NCI-H1436 (cell line): Measurements from ENCODE around the gene DICER1.
A peak's percentile ranks its signal among the peaks of the same experiment; 100 is the strongest.

Experiments used
- DNase-seq: peaks from one replicate; lab custom pipeline; 2025; lab: John Stamatoyannopoulos, UW

Gene DICER1

GRCh38 chr14:95087619-95088018 is 69.7 kb downstream of the DICER1 start:
- no peak for DNase-seq

GRCh38 chr14:95085321-95085720 is 72.0 kb downstream of the DICER1 start:
- DNase-seq, result no peak

DNA sequence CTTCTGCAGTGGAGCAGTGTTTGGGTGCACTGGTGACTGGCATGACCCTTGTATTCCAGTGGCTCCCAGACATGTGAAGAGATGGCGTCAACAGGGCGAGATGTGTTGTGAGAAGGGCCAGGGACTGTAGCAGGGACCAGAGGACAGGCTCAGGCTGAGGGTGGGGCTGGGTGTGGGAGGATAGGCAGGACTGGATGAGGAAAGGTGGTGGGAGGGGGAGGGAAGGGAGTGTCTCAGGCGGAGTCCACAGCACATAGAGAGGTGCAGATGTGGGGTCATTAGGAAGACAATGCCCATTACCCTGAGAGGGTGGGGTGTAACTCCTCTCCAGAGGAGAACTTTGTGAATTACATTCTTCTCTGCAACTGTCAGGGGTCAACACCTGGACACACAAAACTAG is 78.5 kb downstream of the DICER1 start:
- DNase-seq, result no peak

- no peak for DNase-seq
Observed at GRCh38 chr14:95077345-95077744, 80.0 kb downstream of the DICER1 start.

DNA sequence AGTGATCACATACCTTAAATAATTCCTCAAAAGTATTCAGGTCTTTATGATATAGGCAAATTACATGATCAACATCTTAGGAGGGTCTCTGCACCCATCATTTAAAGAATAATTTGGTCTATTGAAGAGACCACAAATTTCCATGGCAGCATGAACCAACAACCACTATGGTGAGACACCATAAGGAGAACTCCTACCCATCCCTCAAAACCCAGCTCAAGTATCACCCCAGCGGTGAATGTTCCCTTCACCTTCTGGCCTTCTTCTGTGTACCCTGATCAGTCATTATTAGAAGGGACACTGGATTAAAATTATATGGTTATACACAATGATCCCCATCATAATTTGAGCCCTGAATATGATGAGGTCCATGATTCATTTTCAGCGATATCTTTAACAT is 81.5 kb downstream of the DICER1 start:
- no peak for DNase-seq

- DNase-seq, result no peak
Observed at GRCh38 chr14:95073947-95074346, 83.4 kb downstream of the DICER1 start.

DNA sequence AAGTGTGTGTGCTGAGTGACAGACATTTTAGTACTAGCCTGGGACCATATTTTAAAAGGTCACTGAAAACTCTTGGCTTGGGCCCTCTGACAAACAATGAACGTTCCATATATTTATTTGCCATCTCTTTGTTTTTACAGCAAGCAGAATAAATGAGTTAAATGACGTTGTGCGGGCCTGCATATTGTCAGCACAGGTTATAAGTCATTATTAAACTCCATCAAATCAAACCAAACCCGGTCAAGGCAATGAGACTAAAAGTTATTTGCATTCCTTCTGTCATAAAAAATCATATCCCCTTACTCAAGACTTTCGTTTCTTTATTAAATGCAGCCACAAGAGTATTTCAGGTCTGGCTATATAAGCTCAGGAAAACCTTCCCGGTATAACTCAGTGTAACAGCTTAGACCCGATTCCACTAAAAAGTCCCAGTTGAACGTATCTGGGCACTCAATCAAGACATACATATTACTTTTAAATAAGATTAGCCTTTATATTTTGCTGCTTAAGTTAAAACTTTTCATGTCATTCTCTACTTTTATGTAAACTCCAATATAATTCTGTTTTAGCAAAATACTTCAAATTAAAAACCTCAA is 84.9 kb downstream of the DICER1 start:
- no peak for DNase-seq

DNA sequence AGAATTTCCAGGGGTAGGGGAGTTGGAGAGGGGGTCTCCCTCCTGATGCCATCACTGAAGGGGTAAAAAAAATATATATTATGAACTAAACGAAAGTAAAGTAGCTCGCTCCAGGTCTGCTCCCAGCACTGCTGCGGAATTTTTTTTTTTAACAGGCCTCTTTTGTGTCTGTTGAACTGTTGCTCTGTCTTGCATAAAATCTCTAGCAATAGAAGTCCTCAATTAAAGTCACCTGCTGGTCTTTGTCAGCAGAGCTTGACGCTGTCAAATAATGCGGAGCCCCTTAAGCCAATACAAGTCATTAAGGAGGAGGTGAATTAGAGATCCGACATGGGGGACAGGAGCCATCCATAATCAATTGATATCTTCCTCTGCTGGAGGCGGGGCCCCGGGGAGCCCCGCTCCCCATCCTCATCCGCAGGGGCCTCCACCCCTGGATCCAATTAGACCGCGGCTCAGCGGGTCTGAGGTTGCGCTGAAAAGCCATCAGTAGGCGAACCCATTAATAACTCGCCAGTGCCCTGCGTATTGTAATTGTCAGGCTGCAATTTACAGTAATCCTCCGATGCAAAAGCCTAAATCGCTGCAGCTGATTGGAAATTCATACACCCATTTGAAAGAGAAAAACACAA is 85.6 kb downstream of the DICER1 start:
- no peak for DNase-seq

DNA sequence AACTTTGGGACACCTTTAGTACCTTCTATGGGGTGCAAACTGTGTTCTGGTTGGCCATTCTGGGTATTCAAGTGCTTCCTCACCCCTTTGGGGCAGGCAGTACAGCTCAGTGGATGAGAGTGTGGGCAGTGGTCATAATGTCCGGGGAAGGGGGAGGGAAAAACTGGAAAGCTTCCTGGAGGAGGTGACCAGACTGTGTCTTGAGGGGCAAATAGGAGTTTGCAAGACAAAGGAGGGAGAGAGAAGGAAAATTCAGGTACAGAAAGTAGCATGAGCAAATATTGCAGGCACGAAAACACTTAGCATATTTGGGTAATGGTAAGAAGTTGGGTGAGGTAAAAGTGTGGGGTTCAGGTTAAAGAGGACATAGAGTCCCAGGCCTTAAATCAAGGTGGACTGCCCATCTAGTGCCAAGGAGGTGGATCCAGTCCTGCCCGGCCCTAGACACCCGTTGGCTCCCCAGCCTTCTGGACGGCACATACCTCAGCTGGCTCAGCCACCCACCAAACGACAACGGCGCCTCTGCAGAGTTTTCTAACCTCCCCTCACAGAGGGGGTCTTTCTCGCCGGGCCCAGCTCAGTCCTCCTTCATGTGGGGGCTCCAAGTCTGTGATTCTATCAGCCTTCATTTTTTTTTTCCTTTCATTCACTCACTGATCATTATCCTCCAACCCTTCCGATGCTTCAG is 86.4 kb downstream of the DICER1 start:
- no peak for DNase-seq

- no peak for DNase-seq
Observed at GRCh38 chr14:95069547-95069946, 87.8 kb downstream of the DICER1 start.

DNA sequence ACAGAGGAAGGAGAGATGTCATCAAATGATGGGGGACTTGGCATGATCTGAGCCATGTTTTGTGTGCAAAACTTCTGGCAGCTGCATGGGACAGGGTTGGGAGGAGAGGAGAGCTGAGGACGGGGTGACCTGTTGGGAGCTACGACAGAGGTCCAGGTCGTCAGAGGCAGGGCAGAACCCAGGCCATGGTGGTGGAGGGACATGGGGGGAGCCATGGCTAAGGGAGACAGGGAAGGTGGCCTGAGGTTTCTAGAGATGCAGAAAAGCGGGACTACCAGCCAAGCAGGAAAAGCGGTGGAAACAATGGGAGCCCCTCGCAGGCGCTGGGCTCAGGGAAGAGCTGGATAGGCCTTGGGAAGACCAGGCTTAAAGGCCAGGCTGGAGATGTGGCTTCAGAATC is 88.3 kb downstream of the DICER1 start:
- no peak for DNase-seq

- DNase-seq, result no peak
Observed at GRCh38 chr14:95068521-95068920, 88.8 kb downstream of the DICER1 start.

DNA sequence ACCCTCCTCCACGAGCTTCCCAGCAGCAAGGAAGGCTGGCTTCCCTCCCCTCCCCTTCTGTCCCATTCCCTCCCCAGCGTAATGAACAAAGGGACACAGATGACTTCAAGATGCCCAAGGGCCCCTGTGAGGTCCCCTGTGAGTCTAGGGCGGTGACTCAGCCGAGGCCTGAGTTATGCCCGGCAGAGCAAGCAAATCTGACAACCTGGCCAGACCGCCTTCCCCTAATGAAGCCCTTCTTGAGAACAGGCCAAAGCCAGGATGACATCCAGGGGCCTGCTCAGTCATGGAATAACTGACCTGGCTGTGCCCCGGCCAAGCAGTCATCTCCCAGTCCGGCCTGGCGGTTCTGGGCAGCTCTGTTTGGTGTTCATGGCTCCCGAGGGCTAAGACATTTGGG is 89.2 kb downstream of the DICER1 start:
- DNase-seq, result no peak

- DNase-seq, result no peak
Observed at GRCh38 chr14:95067526-95067925, 89.8 kb downstream of the DICER1 start.

- DNase-seq, result no peak
Observed at GRCh38 chr14:95066427-95066986, 90.8 kb downstream of the DICER1 start.

DNA sequence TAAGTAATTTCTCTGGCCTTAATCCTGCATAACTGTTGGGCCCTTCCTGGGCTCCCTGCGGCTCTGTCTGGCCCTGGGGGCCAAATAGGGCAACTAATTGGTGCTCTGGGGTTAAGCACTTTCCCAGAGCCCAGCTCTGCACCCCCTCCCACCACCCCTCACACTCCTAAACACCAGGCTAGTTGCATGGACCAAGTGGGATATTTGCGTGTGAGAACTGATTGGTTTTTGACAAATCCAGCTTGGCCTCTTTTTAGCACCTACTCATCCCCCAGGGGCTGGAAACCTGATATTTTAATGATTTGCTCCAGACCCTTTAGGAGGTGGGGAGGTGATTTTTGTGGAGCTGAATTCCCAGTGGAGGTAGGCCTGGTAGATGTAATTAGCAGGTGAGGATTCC is 91.9 kb downstream of the DICER1 start:
- DNase-seq, result peak; percentile 18

DNA sequence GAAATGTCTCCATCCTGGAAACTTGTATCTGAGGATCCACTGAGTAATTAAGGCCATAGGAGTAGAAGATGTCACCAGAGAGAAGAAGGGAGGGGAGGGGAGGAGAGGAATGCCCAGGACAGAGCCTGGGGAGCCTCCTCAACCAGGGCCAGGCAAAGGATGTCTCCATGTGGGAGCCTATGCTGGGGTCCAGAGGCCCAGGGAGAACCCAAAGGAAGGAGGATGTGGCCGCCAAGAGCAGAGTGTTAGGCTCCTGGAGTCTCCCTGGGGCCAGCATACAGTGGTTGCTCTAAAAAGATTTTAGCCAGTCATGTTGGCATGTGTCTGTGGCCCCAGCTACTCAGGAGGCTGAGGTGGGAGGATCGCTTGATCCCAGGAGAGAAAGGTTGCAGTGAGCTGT is 92.6 kb downstream of the DICER1 start:
- no peak for DNase-seq

DNA sequence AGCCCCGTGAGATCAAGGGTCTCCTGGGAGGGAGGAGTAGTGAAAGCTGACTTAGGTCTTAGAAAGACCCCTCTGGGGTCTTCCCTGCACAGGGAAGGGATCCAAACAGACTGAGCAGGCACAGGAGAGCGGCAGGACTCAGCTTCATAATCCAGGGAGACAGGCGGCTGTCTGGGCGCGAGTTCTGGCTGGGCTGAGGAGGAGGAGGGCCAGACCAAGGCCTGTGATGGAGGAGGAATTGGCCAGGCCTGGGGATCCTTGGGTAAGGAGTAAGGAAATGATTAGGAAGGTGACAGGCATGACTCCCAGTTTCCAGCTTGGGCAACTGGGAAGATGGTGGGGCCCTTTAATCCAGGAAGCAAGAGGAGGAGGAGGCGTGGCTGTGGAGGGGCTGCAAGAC is 93.1 kb downstream of the DICER1 start:
- DNase-seq, result no peak

- DNase-seq, result no peak
Observed at GRCh38 chr14:95063391-95063790, 93.9 kb downstream of the DICER1 start.

DNA sequence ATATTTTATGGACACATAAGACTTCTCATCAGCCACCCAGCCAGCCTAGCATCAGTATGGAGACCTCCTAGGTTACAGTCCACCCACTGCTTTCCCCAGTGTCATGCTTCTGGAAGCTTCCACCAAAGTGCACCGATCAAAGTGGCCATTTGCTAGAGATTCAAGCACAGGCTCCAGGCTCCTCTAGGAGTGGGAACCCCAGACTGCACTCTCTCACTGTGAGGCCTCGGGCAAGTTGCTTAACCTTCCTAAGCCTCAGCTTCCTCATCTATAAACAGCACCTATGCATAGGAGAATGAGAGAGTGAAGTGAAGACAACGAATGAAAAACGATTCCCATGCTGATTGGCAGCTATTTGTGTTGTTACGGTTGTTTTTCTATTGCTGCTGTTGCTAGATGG is 94.4 kb downstream of the DICER1 start:
- DNase-seq, result no peak

DNA sequence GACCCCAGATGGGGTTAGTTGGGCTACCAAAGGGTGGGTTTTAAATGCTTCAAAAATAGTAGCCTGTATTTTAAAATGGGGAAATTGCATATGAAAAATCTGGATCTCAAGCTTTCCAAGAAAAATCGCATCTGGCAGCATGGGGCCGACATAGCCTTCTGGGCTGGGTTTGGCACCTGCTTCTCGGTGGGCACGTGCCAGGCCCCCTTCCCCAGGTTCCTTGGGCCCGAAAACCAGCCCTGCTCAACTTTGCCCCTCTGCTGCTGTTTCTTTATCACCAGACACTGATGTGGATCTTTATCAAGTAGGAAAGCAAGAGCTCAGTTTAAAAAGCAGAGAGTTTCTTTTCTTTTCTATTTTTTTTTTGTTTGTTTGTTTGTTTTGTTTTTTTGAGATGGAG is 95.1 kb downstream of the DICER1 start:
- no peak for DNase-seq

DNA sequence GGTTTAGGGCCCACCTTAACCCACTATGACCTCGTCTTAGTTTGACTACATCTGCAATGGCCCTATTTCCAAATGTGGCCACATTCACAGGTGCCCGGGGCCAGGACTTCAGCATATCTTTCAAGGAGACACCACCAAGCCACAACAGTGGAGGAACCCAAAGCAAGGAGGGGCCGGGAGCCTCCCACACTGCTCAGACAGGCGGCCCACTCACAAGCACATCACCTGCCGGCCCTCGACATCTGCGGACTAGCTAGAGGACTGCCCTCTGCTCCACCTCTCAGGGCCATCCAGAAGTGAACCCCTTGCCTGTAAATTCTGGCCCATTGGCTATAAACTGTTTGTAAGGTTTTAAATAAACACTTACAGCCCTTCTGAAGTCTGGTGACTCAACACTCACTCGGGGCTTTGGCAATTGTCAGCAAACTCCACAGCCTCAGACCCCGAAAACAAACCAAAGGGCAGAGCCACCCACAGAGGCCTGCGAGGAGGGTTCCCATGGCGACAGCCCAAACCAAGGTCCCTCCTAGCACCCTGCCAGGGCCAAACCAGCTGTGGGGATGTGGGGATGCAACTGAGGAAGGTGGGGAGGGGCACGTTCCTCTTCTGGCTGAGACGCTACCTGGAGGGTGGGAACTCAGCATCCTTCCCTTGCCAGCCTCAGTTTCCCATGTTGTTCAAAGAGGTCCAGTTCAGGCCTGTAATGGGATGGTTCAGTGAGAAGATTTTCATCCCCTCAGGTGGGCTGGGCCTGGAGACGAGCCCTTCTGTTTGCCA is 95.8 kb downstream of the DICER1 start:
- no peak for DNase-seq

DNA sequence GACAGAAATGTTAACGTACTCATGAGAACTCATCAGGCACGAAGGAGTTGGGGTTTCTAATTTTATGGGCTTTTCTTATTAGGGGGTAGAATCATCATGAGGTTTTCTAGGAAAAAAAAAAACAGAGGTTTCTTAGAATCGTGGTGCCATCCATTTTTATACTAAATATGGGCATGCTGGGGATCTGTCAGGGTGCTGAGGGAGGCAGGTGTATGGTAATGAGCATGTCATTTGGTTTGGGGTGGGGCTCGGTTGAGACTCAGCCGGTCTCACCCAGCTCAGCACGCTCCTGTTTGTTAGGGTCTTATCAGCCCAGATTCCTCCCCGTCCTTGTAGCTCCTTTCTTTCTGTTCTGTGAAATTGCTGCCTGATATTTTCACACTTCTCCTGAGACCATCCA is 98.2 kb downstream of the DICER1 start:
- DNase-seq, result no peak
